Measurements from ENCODE around the gene PLET1.
"Not testable (repeated sequence)": the region's sequence is repeated elsewhere in the genome, so short reads cannot be mapped to it uniquely, and the experiment has no call there.

Gene PLET1

DNA sequence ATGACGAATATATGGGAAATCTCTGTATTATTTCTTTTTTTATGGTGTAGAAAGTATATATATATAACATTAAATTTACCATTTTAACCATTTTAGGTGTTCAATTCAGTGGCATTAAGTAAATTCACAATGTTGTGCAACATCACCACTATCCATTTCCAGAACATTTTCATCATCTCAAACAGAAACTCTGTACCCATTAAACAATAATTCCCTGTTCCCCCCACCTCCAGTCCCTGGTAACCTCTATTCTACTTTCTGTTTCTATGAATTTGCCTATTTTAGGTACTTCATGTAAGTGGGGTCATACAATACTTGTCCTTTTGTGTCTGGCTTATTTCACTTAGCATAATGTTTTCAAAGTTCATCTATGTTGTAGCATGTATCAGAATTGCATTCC is 49.8 kb downstream of the PLET1 start:
- DNase-seq: no peak

DNA sequence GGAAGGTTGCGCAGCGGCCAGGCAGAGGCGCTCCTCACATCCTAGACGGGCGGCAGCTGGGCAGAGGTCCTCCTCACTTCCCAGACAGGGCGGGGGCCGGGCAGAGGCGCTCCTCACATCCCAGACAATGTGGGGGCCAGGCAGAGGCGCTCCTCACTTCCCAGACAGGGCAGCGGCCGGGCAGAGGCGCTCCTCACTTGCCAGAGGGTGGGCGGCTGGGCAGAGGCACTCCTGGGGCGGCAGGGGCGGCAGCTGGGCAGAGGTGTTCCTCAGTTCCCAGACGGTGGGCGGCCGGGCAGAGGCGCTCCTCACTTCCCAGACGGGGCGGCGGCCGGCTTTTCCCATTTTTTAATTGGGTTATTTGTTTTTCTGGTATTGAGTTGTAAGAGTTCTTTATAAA is 54.6 kb downstream of the PLET1 start:
- no peak for DNase-seq

- no peak for DNase-seq
These were observed 60.4 kb downstream of the PLET1 start for GRCh38 chr11:112200252-112200651.

GRCh38 chr11:112199101-112199500 is 61.6 kb downstream of the PLET1 start:
- not testable (repeated sequence) for DNase-seq

Measured in SW 1271 (cell line).